SK-N-MC (cell line): ENCODE data around the gene NR1H3.

Source experiments
- EZH2 ChIP-seq: fragments of 200-600 bp; sonication (generic); IDR thresholded peaks from one replicate; pipeline ENCODE4 v1.6.1; 2017; ENCODE audit warnings: antibody characterized with exemption
- POLR2AphosphoS5 ChIP-seq: IDR thresholded peaks from 2 replicates; pipeline ENCODE4 v1.6.1; 2012; ENCODE audit warnings: mild to moderate bottlenecking, low read depth, low read length, borderline replicate concordance

DNA sequence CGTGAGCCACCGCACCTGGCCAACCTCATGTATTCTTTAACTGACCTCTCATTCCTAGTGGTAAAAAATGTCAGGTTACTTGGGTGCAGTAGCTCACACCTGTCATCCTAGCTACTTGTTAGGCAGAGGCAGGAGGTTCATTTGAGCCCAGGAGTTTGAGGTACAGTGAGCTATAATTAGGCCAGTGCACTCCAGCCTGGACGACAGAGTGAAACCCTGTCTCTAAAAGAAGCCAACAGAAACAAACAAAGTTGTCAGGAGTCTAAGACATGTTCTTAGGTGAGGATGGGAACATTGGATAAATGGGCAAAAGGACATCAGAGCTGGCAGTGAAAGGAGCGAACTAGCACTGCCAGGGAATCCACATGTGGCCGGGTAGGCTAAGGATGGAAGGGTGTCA, 30.3 kb downstream of the NR1H3 start:
- TF ChIP-seq EZH2 (no peak), POLR2AphosphoS5 (no peak)
